HG03196 (cell line): Measurements from ENCODE around the gene SSTR3.
"Not testable (repeated sequence)": the region's sequence is repeated elsewhere in the genome, so short reads cannot be mapped to it uniquely, and the experiment has no call there.

Experiments used
- ATAC-seq: cut with Tn5 transposase; IDR thresholded peaks from one replicate; pipeline ENCODE4 v1.9.1; 2021; ENCODE audit not compliant: unreplicated experiment

SSTR3 gene

DNA sequence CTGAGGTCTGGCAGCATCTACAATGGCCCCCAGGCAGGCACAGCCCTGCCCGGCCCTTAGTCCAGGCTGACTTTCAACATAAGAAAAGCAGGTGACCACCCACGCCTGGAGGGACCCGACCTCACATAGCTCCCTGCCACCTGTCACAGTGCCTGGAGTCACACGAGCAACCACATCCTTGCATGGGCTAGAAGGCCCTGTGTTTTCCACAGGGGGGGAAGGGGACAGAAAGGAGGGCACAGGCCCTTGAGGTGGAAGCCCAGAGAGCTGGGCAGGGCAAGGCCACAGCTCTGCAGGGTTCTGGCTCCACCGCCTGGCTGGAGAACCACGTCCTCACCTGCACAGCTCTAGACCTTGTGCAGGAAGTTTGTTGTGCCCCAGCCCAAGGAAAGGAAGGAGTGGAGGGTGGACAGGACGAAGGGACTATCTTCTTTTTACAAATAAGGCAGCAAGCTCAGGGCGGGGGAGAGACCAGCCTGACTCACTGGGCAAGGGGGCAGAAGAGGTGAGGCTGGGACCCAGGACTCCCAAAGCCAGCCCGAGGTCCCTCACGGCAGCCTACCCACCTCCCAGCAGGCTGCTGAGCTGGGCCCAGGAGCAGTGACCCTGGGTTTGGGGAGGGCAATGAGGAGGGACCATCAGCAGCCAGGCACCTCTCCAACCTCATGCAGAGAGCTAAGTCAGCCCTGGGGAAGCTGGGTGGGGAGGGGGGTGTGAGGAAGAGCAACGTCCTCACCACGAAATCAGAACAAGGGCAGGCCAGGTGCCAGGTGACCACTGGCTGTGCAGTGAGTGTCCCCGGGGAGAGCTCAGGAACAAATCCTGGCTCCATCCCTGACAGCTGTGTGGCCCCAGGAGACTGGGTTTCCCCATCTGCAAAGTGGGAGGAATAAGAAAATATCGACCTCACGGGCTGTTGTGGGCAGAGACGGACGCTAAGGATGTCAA is 28.6 kb downstream of the SSTR3 start:
- no peak for ATAC-seq

DNA sequence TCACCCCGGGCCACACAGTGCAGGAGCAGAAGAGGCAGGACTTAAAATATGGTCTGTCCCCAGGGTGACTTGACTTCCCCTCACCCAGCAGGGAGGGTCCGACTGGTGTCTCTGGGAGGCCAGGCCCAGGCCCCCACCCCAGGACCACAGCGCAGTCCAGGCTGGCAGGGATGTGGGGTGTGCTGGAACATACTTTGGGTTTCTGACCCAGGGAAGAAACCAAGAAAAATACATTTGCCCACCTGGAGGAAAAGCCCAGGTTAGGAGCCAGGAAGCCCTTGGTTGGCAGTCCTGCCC is 29.4 kb downstream of the SSTR3 start:
- ATAC-seq = no peak

- ATAC-seq = no peak
Observed at GRCh38 chr22:37182101-37182948, 30.0 kb downstream of the SSTR3 start.

DNA sequence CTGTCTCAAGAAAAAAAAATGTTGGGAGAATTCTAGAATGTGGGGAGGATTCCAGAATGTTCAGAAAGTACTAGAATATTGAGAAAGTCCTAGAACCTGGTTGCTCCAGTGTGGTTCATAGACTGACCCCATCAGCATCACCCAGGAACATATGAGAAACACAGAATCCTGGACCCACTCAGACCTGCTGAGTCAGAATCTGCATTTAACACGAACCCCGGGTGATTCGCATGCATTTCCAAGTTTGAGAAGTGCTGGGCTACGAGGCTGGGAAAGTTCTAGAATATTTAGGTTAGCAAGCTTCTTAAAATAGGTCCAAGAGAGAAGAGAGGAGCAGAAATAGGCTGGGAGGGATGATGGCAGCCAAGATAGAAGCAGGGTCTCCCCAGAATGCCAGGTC is 30.6 kb downstream of the SSTR3 start:
- no peak for ATAC-seq

- ATAC-seq = no peak
Observed at GRCh38 chr22:37180531-37181231, 31.6 kb downstream of the SSTR3 start.

DNA sequence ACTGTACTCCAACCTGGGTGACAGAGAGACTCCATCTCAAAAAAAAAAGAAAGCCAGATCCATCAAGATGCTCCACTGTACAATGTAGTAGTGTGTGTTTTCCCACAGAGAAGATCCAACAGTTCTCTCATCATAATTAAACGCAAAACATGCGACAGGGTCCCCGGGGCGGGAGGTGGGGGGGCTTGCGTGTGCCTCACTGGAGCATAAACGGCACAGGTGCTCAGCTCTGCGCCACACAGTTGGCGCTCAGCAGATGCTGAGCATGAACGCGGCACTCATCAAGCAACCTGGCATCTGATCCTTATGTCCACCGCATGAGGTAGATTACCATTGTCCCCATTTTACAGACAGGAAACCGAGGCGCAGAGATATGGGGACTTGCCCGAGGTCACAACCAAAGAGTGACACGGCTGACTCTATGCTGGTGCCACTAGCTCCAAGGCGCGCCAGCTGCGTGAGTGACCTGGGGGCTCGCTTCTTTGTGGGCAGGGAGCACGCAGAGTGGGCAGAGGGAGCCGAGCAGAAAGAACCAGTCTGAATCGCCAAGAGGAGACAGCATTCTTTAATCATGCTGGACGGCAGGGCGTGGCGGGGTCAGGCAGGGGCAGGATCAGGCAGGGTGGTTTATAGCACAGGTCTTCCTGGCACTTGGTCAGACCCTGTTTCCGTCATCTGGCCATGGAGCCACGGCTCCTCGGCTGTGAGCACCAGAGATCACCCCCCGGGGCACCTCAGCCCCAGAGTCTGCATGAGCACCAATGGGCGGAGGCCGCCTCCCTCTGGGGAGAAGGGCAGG is 32.5 kb downstream of the SSTR3 start:
- ATAC-seq = no peak

- ATAC-seq = no peak
Observed at GRCh38 chr22:37179126-37179470, 33.2 kb downstream of the SSTR3 start.

DNA sequence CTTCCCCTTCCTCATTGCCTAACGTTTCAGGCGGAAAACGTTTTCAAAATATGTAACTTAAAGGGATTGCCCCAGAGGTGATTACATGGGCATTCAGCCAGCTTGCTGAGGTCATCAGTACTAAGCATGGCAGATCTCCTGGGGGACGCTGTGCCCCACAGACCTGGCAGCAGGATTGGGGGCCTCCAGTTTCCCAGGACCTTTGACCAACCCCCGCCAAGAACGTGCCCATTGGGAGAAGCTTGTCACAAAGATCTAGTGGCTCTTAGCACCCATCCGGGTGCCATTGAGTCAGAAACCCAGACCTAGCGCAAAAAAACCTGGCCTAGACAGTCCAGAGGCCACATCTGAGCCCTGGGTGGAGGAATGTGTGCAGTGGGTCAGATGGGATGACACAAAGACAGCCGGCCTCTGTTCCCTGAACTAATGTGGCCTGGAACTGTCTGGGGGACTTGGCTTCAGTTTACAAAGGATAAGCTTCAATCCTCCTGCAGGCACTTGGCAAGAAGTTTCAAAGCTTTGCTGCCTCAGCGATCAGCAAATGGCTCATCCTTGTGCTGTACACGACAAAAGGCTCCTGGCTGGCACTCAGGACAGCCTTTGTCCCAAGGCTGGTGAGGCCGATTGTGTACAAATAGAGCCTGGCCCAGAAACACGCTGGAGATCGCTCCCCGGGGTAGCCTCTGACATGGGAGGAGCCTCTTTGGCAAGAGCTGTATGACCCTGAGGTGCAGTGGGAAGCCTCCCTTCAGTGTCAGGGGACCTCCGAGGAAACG is 33.7 kb downstream of the SSTR3 start:
- no peak for ATAC-seq

DNA sequence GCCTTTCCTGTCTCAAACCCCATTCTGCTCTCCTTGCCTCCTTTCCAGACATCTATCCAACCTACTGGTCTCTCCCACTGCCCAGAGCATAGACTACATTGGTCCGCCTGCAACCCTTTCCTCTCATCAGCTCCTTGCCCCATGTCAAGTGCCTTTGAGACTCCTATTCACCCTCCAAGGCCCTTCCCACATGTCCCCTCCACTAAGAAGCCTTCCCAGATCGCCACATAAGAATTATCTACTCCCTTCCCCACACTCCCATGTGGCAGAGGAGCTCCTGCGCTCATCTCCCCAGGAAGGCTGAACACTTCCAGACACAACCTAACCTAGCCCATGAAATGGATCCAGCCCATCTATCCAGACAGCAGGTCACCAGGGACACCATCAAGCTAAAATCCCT is 34.5 kb downstream of the SSTR3 start:
- no peak for ATAC-seq

DNA sequence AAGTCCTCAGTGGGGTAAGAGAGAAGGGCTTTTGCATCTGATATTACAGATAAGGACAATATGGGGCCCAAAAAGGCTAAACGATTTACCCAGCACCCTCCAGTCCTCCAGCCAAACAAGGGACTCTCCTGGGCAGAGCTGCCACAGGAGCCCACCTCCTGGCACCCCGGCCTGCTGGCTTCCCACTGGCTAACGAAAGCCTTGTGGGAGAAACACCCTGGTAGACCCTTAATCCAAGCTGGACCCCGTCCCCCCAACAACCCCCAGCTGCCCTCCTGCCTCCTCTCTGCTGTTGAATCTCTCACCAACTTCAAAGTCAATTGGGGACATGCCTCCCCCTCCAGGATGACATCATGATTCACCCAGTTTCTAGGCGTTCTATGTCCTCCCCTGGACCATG is 35.1 kb downstream of the SSTR3 start:
- no peak for ATAC-seq

GRCh38 chr22:37176464-37177061 is 35.7 kb downstream of the SSTR3 start:
- no peak for ATAC-seq

DNA sequence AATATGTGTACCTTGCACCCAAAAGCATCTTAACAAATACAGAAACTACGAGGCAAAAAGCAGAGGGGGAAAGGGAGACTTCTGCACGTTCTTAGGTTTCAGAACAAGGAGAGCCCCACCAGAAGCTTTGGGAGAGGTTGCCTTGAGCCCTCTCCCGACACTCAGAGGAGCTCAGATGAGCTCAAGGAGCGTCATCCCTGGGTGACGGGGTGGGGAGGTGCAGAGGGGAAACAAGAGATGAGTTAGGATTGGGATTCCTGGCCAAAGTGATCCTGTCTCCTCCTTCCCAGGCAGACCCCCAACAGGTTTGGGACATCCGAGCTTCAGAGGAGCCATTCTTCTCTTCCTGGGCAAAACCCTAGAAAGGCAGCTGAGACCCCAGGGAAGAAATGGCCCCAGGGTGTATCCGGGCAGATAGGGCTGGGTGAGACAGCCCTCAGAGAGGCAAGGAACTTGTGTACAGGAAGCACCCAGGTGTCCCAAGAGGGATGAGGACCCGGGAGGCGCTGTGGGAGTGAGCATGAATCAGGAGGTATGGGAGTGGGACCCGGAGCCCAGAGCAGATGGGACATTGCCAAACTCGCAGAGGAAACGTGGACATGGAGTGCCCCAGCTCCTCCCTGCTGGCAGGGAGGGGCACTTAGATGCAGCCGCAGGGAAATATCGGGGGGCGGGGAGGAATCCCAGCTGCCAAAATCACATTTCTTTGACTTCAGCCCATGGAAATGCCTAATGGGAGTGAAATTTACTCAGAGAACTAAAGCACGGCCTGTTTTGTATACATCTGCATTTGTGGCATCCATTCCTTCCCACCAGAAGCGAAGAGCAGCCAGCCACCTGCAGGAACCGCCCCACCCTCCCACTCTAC is 36.6 kb downstream of the SSTR3 start:
- no peak for ATAC-seq

DNA sequence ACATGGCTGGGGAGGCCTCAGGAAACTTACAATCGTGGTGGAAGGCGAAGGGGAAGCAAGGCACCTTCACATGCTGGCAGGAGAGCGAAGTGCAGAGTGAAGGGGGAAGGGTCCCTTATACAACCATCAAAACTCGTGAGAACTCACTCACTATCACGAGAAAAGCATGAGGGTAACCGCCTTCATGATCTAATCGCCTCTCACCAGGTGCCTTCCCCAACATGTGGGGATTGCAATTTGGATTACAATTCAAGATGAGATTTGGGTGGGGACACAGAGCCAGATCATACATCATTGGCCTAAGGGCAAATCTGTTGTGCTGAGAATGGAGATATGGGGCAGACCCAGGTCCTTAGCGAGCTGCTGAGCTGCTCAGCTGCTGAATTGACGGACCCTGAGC is 37.3 kb downstream of the SSTR3 start:
- no peak for ATAC-seq

DNA sequence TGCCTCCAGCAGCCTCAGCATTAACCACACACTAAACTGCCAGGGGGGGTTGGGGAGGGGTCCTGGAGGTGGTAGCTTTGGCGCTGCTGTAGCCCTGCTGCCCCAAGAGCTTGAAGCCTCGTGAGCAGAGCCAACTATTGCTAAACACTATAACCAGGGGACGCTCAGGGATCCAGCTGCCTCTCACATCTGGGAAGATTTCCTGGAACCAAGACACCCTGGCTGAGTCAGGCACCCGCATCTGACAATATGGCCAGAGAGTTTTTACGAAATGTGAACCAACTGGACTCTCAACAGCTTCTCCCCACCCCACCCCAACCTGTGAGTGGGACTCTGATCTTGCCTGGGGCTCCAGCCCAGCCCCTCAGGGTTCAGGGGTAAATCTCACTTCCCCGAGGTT is 38.6 kb downstream of the SSTR3 start:
- no peak for ATAC-seq

DNA sequence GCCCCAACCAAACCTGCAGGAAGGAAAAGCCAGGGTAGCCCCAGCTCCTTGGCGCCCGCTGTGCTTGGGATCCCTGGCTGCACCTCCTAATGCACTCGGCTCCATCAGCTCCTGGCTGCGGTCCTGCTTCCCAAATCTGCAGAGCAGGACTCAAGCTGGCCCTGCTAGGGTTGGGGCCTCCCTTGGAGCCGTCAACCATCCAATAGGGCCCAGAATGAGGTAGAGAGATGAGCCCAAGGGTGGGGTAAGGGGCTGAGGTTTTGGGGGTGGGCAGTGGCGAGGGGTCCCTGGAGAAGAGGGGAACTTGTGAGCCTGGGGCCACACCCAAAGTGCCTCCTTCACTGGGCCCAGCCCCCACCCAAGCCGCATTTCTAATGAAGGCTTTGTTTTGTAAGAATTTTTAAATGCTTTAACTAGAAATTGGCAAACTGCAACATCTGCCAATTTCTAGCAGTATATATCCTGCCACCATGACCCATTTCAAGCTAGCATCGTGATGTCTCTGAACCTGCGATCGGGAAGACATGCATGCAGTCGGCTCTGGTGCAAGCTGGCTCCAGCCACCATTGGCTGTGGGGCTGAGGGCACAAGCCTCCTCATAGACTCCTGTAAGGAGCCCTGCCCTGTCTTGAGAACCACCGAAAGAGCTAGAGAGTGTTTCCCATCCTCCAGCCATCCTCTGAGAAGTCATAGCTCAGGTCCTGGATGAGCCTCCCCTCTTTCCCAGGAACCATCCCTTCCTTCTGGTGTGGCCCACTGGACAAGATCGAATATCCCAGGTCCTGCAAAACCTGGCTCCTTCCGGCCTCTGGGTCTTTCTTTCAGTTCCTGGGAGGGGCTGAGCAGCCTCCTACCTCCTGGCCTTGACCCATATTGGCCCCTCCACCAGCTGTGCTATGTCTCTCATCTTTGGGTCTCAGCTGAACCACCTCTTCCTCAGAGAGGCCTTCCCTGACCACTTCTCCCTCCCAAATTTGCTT is 39.7 kb downstream of the SSTR3 start:
- ATAC-seq = no peak

- ATAC-seq = no peak
Observed at GRCh38 chr22:37171662-37172061, 40.6 kb downstream of the SSTR3 start.

- not testable (repeated sequence) for ATAC-seq
Observed at GRCh38 chr22:37170689-37171405, 41.4 kb downstream of the SSTR3 start.
